ENCODE measurements around the gene PNPLA5. TPM values are rescaled to one million over a fixed set of nuclear protein-coding genes. Genes with fewer than 3 reads are reported as not detected.
A peak's percentile ranks its signal among the peaks of the same experiment; 100 is the strongest.

The PNPLA5 gene
- total RNA-seq, 1 experiment from 2014 or later = 5.5 TPM

- H3K23me2 ChIP-seq (ENCODE audit: insufficient read length, low read depth, low read length, poor library complexity, severe bottlenecking) = peaks cover 5% of the 10 kb centered on the region
- no peak overlapping the region for H3K23ac ChIP-seq (ENCODE audit: insufficient read length, low read depth, low read length)
- H3K9me3 ChIP-seq (ENCODE audit: control insufficient read depth, low read depth, low read length) = no peaks in the 10 kb centered on the region
- H2BK5ac ChIP-seq (ENCODE audit: insufficient read length, low read length) = no peak overlapping the region
- no peaks in the 10 kb centered on the region for H4K20me1 ChIP-seq (ENCODE audit: control insufficient read depth, insufficient read depth, insufficient read length)
- H3T11ph ChIP-seq (ENCODE audit: low read length) = no peak overlapping the region
- H4K5ac ChIP-seq (ENCODE audit: insufficient read length, low read depth, low read length) = no peak overlapping the region
- no CpG with 5 or more reads among the region's 12 CpGs for WGBS (ENCODE audit: extremely low coverage, insufficient read length, low lambda C conversion rate)
- H2BK20ac ChIP-seq (ENCODE audit: low read depth, low read length, poor library complexity, severe bottlenecking) = no peak overlapping the region
- no peak overlapping the region for H2AK5ac ChIP-seq (ENCODE audit: insufficient read length, low read length)
- H2BK120ac ChIP-seq (ENCODE audit: low read depth, low read length, poor library complexity, severe bottlenecking) = no peak overlapping the region
- peaks cover 19% of the 10 kb centered on the region for H3K27me3 Mint-ChIP-seq (ENCODE audit: low read depth)
- no peak overlapping the region for H3K4ac ChIP-seq (ENCODE audit: low read depth, low read length)
- peaks cover 12 to 26% (median 17%) of the 10 kb centered on the region in 3 experiments for H3K36me3 Mint-ChIP-seq (ENCODE audit: insufficient read depth in 1 of 3, low read depth in 3 of 3)
- H3K9me3 Mint-ChIP-seq = peaks cover 15 to 16% of the 10 kb centered on the region in 2 experiments
- no peak overlapping the region for H3K9ac ChIP-seq (ENCODE audit: extremely low read depth, insufficient read length, low read length)
- H4K8ac ChIP-seq (replicated peaks; ENCODE audit: insufficient read length, low read depth, low read length) = no peak overlapping the region
- H3K79me1 ChIP-seq (ENCODE audit: insufficient read depth, low read depth, low read length, poor library complexity, severe bottlenecking) = peaks cover 2% of the 10 kb centered on the region
- H3K4me1 Mint-ChIP-seq = peaks cover 37 to 38% of the 10 kb centered on the region in 2 experiments
- H2BK15ac ChIP-seq (ENCODE audit: low read depth, low read length) = no peak overlapping the region
- H3K14ac ChIP-seq (ENCODE audit: insufficient read depth, low read length) = no peak overlapping the region
- H3K27ac Mint-ChIP-seq = peak overlapping the region in 2 of 3 experiments; percentile 26 to 66; a peak in 1 of 7 replicates
- H3K4me1 ChIP-seq (ENCODE audit: insufficient read depth, low read length) = peaks cover 12% of the 10 kb centered on the region; the same call in 1 of the 2 replicates
- no peak overlapping the region for H2AFZ ChIP-seq (ENCODE audit: low read length)
- H2BK12ac ChIP-seq (ENCODE audit: insufficient read length, low read depth, low read length) = no peak overlapping the region
- no peak overlapping the region for H4K91ac ChIP-seq (ENCODE audit: insufficient read length, low read depth, low read length)
- no peak overlapping the region for H3K18ac ChIP-seq (ENCODE audit: insufficient read length, low read depth, low read length)
- H3K79me2 ChIP-seq (ENCODE audit: insufficient read depth, low read length) = peaks cover 16% of the 10 kb centered on the region; the same call in 1 of the 2 replicates
- TF ChIP-seq CTCF (conservative IDR thresholded peaks at IDR 0.05) = no peak
- peak overlapping the region; percentile 75 to 85 for H3K4me3 Mint-ChIP-seq
- DNase-seq = peak; percentile 26
- peak overlapping the region; percentile 60 for H3K4me2 ChIP-seq (ENCODE audit: insufficient read depth, insufficient read length, low read length)
- no peaks in the 10 kb centered on the region for H3K27me3 ChIP-seq (ENCODE audit: insufficient read depth, low read length)
- H3K56ac ChIP-seq (ENCODE audit: insufficient read length, low read depth, low read length) = no peak overlapping the region
- H3K27ac ChIP-seq (ENCODE audit: insufficient read length, low read depth, low read length) = no peak overlapping the region
Observed at GRCh38 chr22:43860831-43861230, 31.0 kb downstream of the PNPLA5 start.

All from H9 (cell line).